ENCODE results near the gene RIN1. TPM values are rescaled to one million over a fixed set of nuclear protein-coding genes. Genes with fewer than 3 reads are reported as not detected.

RIN1 gene
- total RNA-seq, 1 experiment from 2014 or later, result 5.4 TPM

- no peak overlapping the region for H4K91ac ChIP-seq (ENCODE audit: insufficient read length, low read depth, low read length)
- H3K27me3 ChIP-seq (ENCODE audit: insufficient read depth, low read length), result peaks cover 8% of the 10 kb centered on the region; the same call in 1 of the 2 replicates
- H4K8ac ChIP-seq (replicated peaks; ENCODE audit: insufficient read length, low read depth, low read length), result no peak overlapping the region
- no peaks in the 10 kb centered on the region for H3K9me3 Mint-ChIP-seq
- H3K27me3 Mint-ChIP-seq (ENCODE audit: low read depth), result peaks cover 42% of the 10 kb centered on the region
- H3K9ac ChIP-seq (ENCODE audit: extremely low read depth, insufficient read length, low read length), result no peak overlapping the region
- no peak overlapping the region for H3T11ph ChIP-seq (ENCODE audit: low read length)
- H3K36me3 Mint-ChIP-seq (ENCODE audit: insufficient read depth in 1 of 3, low read depth in 3 of 3), result peaks cover 0 to 2% (median 0%) of the 10 kb centered on the region in 3 experiments; a peak in 2 of 7 replicates
- no peak overlapping the region for H2AFZ ChIP-seq (ENCODE audit: low read length)
- no peak for DNase-seq
- peaks cover 4% of the 10 kb centered on the region for H3K4me1 ChIP-seq (ENCODE audit: insufficient read depth, low read length)
- H3K18ac ChIP-seq (ENCODE audit: insufficient read length, low read depth, low read length), result no peak overlapping the region
- H3K79me1 ChIP-seq (ENCODE audit: insufficient read depth, low read depth, low read length, poor library complexity, severe bottlenecking), result no peaks in the 10 kb centered on the region
- H2BK120ac ChIP-seq (ENCODE audit: low read depth, low read length, poor library complexity, severe bottlenecking), result no peak overlapping the region
- H2BK20ac ChIP-seq (ENCODE audit: low read depth, low read length, poor library complexity, severe bottlenecking), result no peak overlapping the region
- TF ChIP-seq CTCF (conservative IDR thresholded peaks at IDR 0.05), result no peak
- no peak overlapping the region; a peak in 2 of 5 replicates for H3K4me3 Mint-ChIP-seq
- H3K27ac ChIP-seq (ENCODE audit: insufficient read length, low read depth, low read length), result no peak overlapping the region
- H4K5ac ChIP-seq (ENCODE audit: insufficient read length, low read depth, low read length), result no peak overlapping the region
- no peaks in the 10 kb centered on the region for H4K20me1 ChIP-seq (ENCODE audit: control insufficient read depth, insufficient read depth, insufficient read length)
- H3K9me3 ChIP-seq (ENCODE audit: control insufficient read depth, low read depth, low read length), result no peaks in the 10 kb centered on the region
- no peak overlapping the region for H2BK5ac ChIP-seq (ENCODE audit: insufficient read length, low read length)
- no CpG with 5 or more reads among the region's 30 CpGs for WGBS (ENCODE audit: extremely low coverage, insufficient read length, low lambda C conversion rate)
- no peak overlapping the region for H3K4ac ChIP-seq (ENCODE audit: low read depth, low read length)
- H3K14ac ChIP-seq (ENCODE audit: insufficient read depth, low read length), result no peak overlapping the region
- no peaks in the 10 kb centered on the region for H3K79me2 ChIP-seq (ENCODE audit: insufficient read depth, low read length)
- H3K23me2 ChIP-seq (ENCODE audit: insufficient read length, low read depth, low read length, poor library complexity, severe bottlenecking), result peaks cover 9% of the 10 kb centered on the region
- H3K23ac ChIP-seq (ENCODE audit: insufficient read length, low read depth, low read length), result no peak overlapping the region
- no peak overlapping the region for H3K27ac Mint-ChIP-seq
- H3K4me1 Mint-ChIP-seq, result peaks cover 24 to 32% of the 10 kb centered on the region in 2 experiments
- H3K56ac ChIP-seq (ENCODE audit: insufficient read length, low read depth, low read length), result no peak overlapping the region
- H2BK15ac ChIP-seq (ENCODE audit: low read depth, low read length), result no peak overlapping the region
- H2BK12ac ChIP-seq (ENCODE audit: insufficient read length, low read depth, low read length), result no peak overlapping the region
- no peak overlapping the region for H2AK5ac ChIP-seq (ENCODE audit: insufficient read length, low read length)
- no peak overlapping the region for H3K4me2 ChIP-seq (ENCODE audit: insufficient read depth, insufficient read length, low read length)
Measured at GRCh38 chr11:66293777-66294625, 42.2 kb downstream of the RIN1 start.

Measured in H9 (cell line).